Lower leg skin (tissue), 3 donors: ENCODE measurements around the gene PRTG.

ENCODE experiments used
- CTCF ChIP-seq, 3 donors: fragments of 450-650 bp; IDR thresholded peaks; one replicate each; pipeline ENCODE4 v1.5.1; 2016; ENCODE audit warnings: antibody characterized with exemption in 3 of 3, mild to moderate bottlenecking in 3 of 3, moderate library complexity in 2 of 3
- POLR2A ChIP-seq, 2 donors: fragments of 450-650 bp; IDR thresholded peaks; one replicate each; pipeline ENCODE4 v1.6.1; 2016 to 2017; ENCODE audit warnings: antibody characterized with exemption in 2 of 2, mild to moderate bottlenecking in 1 of 2, moderate library complexity in 1 of 2

- TF ChIP-seq CTCF (IDR thresholded peaks at IDR 0.05) (no peak), POLR2A (IDR thresholded peaks at IDR 0.05) (no peak)
These were observed 27.9 kb upstream of the PRTG start for GRCh38 chr15:55770806-55771205.
